ENCODE results near the gene NEURL1. TPM values are rescaled to one million over a fixed set of nuclear protein-coding genes. Genes with fewer than 3 reads are reported as not detected.
"Not testable (repeated sequence)": the region's sequence is repeated elsewhere in the genome, so short reads cannot be mapped to it uniquely, and the experiment has no call there.

Gene NEURL1
- polyA plus RNA-seq, 3 donors = 3.0 to 17.2 (median 3.3) TPM

- intact Hi-C loops (cut with micrococcal nuclease) = no loop called here
- Histone ChIP-seq H3K4me2 (replicated peaks; ENCODE audit: extremely low read depth, low read length, poor library complexity, severe bottlenecking) (no peak overlapping the region), H3K27ac (ENCODE audit: low read depth in 1 of 2, low read length in 2 of 2) (no peak overlapping the region), H4K20me1 (ENCODE audit: insufficient read depth, low read length) (no peaks in the 10 kb centered on the region), H3K9me3 (replicated peaks in 1 of 2; ENCODE audit: control insufficient read depth in 1 of 2, insufficient read depth in 1 of 2, low read length in 2 of 2) (no peaks in the 10 kb centered on the region), H3K4me3 (replicated peaks in 1 of 3; ENCODE audit: low read depth in 2 of 3, low read length in 3 of 3) (no peak overlapping the region), H3K4me1 (ENCODE audit: control insufficient read depth in 1 of 2, insufficient read depth in 2 of 2, low read length in 2 of 2) (peaks cover 2 to 9% of the 10 kb centered on the region in 2 donors), H3K27me3 (ENCODE audit: control insufficient read depth in 2 of 2, insufficient read depth in 2 of 2, low read length in 2 of 2) (no peaks in the 10 kb centered on the region), H2AFZ (ENCODE audit: insufficient read depth, low read depth, low read length, poor library complexity, severe bottlenecking) (no peak overlapping the region), H3K79me2 (ENCODE audit: insufficient read depth, low read length) (no peaks in the 10 kb centered on the region), H3K9ac (ENCODE audit: insufficient read depth, low read length, poor library complexity, severe bottlenecking) (no peak overlapping the region), H3K36me3 (replicated peaks in 1 of 2; ENCODE audit: control insufficient read depth in 1 of 2, insufficient read depth in 2 of 2, low read length in 2 of 2) (no peaks in the 10 kb centered on the region)
- no peak for TF ChIP-seq CTCF (IDR thresholded peaks at IDR 0.05)
- Mint-ChIP-seq H3K36me3 (no peaks in the 10 kb centered on the region), H3K4me3 (no peak overlapping the region), H3K27me3 (ENCODE audit: low read depth in 3 of 3) (peaks cover 4 to 9% (median 7%) of the 10 kb centered on the region in 3 donors), H3K9me3 (peaks cover 0 to 7% (median 5%) of the 10 kb centered on the region in 7 donors), H3K27ac (no peak overlapping the region), H3K4me1 (peaks cover 7% of the 10 kb centered on the region)
- no peak for DNase-seq
- no CpG with 5 or more reads among the region's 4 CpGs for WGBS (ENCODE audit: insufficient coverage)
These were observed 26.3 kb downstream of the NEURL1 start for GRCh38 chr10:103519798-103520197.

- H3K79me2 ChIP-seq (ENCODE audit: insufficient read depth, low read length); H2AFZ ChIP-seq (ENCODE audit: insufficient read depth, low read depth, low read length, poor library complexity, severe bottlenecking); H3K27me3 Mint-ChIP-seq (ENCODE audit: low read depth in 3 of 3); H4K20me1 ChIP-seq (ENCODE audit: insufficient read depth, low read length); H3K4me1 Mint-ChIP-seq; H3K9me3 ChIP-seq (replicated peaks in 1 of 2; ENCODE audit: control insufficient read depth in 1 of 2, insufficient read depth in 1 of 2, low read length in 2 of 2); H3K4me1 ChIP-seq (ENCODE audit: control insufficient read depth in 1 of 2, insufficient read depth in 2 of 2, low read length in 2 of 2); H3K27me3 ChIP-seq (ENCODE audit: control insufficient read depth in 2 of 2, insufficient read depth in 2 of 2, low read length in 2 of 2); H3K9ac ChIP-seq (ENCODE audit: insufficient read depth, low read length, poor library complexity, severe bottlenecking); H3K36me3 ChIP-seq (replicated peaks in 1 of 2; ENCODE audit: control insufficient read depth in 1 of 2, insufficient read depth in 2 of 2, low read length in 2 of 2); DNase-seq; intact Hi-C loops (cut with micrococcal nuclease); H3K4me2 ChIP-seq (replicated peaks; ENCODE audit: extremely low read depth, low read length, poor library complexity, severe bottlenecking); H3K27ac ChIP-seq (ENCODE audit: low read depth in 1 of 2, low read length in 2 of 2); H3K36me3 Mint-ChIP-seq; H3K4me3 ChIP-seq (replicated peaks in 1 of 3; ENCODE audit: low read depth in 2 of 3, low read length in 3 of 3); H3K4me3 Mint-ChIP-seq: not testable (repeated sequence)
- 96% methylated on average over 4 of the region's 7 CpGs for WGBS (ENCODE audit: insufficient coverage)
- H3K9me3 Mint-ChIP-seq = peaks cover 0 to 20% (median 14%) of the 10 kb centered on the region in 7 donors
- peak overlapping the region in 1 of 7 donors; percentile 16 for H3K27ac Mint-ChIP-seq
These were observed 28.5 kb downstream of the NEURL1 start for GRCh38 chr10:103522006-103522405.
